Mucosa of rectum (tissue), 2 donors: Measurements from ENCODE around the gene ANTXR2.

ENCODE experiments used
- H3K27ac ChIP-seq, 2 donors: one replicate each; pipeline ENCODE4 v1.7.0; 2013; ENCODE audit warnings: inconsistent platforms in 2 of 2, low read depth in 2 of 2, low read length in 2 of 2
- H3K27me3 ChIP-seq, 2 donors: one replicate each; pipeline ENCODE4 v1.7.0; 2013; ENCODE audit warnings: low read length in 2 of 2; ENCODE audit not compliant: control insufficient read depth in 2 of 2, insufficient read depth in 2 of 2
- H3K36me3 ChIP-seq, 2 donors: one replicate each; pipeline ENCODE4 v1.7.0; 2013; ENCODE audit warnings: low read length in 2 of 2; ENCODE audit not compliant: control insufficient read depth in 2 of 2, insufficient read depth in 2 of 2
- H3K4me1 ChIP-seq, 2 donors: one replicate each; pipeline ENCODE4 v1.7.0; 2013; ENCODE audit warnings: low read length in 2 of 2, mild to moderate bottlenecking in 1 of 2; ENCODE audit not compliant: control insufficient read depth in 2 of 2, insufficient read depth in 2 of 2
- H3K4me3 ChIP-seq, 2 donors: one replicate each; pipeline ENCODE4 v1.7.0; 2013; ENCODE audit warnings: low read length in 2 of 2
- H3K9ac ChIP-seq, 2 donors: one replicate each; pipeline ENCODE4 v1.7.0; 2013; ENCODE audit warnings: low read length in 2 of 2, low read depth in 1 of 2, mild to moderate bottlenecking in 1 of 2
- H3K9me3 ChIP-seq, 2 donors: one replicate each; pipeline ENCODE4 v1.7.0; 2013; ENCODE audit warnings: low read length in 2 of 2; ENCODE audit not compliant: control insufficient read depth in 2 of 2
- donor health status: healthy.
- donor health status: Normal muscosa, but diverticular disease.

ANTXR2 gene

GRCh38 chr4:79886557-79886956 is 186.5 kb downstream of the ANTXR2 start:
- no peaks in the 10 kb centered on the region for H3K4me1 ChIP-seq
- no peaks in the 10 kb centered on the region for H3K27me3 ChIP-seq

GRCh38 chr4:79886021-79886420 is 187.0 kb downstream of the ANTXR2 start:
- Histone ChIP-seq H3K9me3 (no peaks in the 10 kb centered on the region), H3K27ac (no peak overlapping the region), H3K4me3 (no peak overlapping the region), H3K9ac (no peak overlapping the region), H3K4me1 (no peaks in the 10 kb centered on the region), H3K36me3 (no peaks in the 10 kb centered on the region), H3K27me3 (no peaks in the 10 kb centered on the region)

More at GRCh38 chr4:79886557-79886956, 186.5 kb downstream of the ANTXR2 start:
- H3K9ac ChIP-seq = no peak overlapping the region
- no peak overlapping the region for H3K27ac ChIP-seq
- H3K4me3 ChIP-seq = no peak overlapping the region
- no peaks in the 10 kb centered on the region for H3K9me3 ChIP-seq
- no peaks in the 10 kb centered on the region for H3K36me3 ChIP-seq

- Histone ChIP-seq H3K27ac (no peak overlapping the region), H3K9me3 (no peaks in the 10 kb centered on the region), H3K27me3 (no peaks in the 10 kb centered on the region), H3K4me3 (no peak overlapping the region), H3K36me3 (no peaks in the 10 kb centered on the region), H3K4me1 (no peaks in the 10 kb centered on the region), H3K9ac (no peak overlapping the region)
Observed at GRCh38 chr4:79883290-79883689, 189.7 kb downstream of the ANTXR2 start.

- H3K4me3 ChIP-seq = no peak overlapping the region
- H3K9ac ChIP-seq = no peak overlapping the region
- no peaks in the 10 kb centered on the region for H3K36me3 ChIP-seq
- H3K9me3 ChIP-seq = no peaks in the 10 kb centered on the region
- no peaks in the 10 kb centered on the region for H3K4me1 ChIP-seq
- H3K27ac ChIP-seq = no peak overlapping the region
- H3K27me3 ChIP-seq = no peaks in the 10 kb centered on the region
Observed at GRCh38 chr4:79882806-79883205, 190.2 kb downstream of the ANTXR2 start.

- no peaks in the 10 kb centered on the region for H3K36me3 ChIP-seq
- no peak overlapping the region for H3K27ac ChIP-seq
- H3K9ac ChIP-seq = no peak overlapping the region
- no peaks in the 10 kb centered on the region for H3K27me3 ChIP-seq
- no peaks in the 10 kb centered on the region for H3K4me1 ChIP-seq
- H3K9me3 ChIP-seq = no peaks in the 10 kb centered on the region
- H3K4me3 ChIP-seq = no peak overlapping the region
Observed at GRCh38 chr4:79881407-79881806, 191.6 kb downstream of the ANTXR2 start.

GRCh38 chr4:79877511-79877910 is 195.5 kb downstream of the ANTXR2 start:
- Histone ChIP-seq H3K27me3 (no peaks in the 10 kb centered on the region), H3K4me1 (no peaks in the 10 kb centered on the region), H3K4me3 (no peak overlapping the region), H3K9me3 (no peaks in the 10 kb centered on the region), H3K9ac (no peak overlapping the region), H3K36me3 (no peaks in the 10 kb centered on the region), H3K27ac (no peak overlapping the region)

- Histone ChIP-seq H3K9ac (no peak overlapping the region), H3K27me3 (no peaks in the 10 kb centered on the region), H3K36me3 (no peaks in the 10 kb centered on the region), H3K27ac (no peak overlapping the region), H3K9me3 (no peaks in the 10 kb centered on the region), H3K4me3 (no peak overlapping the region), H3K4me1 (no peaks in the 10 kb centered on the region)
Observed at GRCh38 chr4:79875344-79875899, 197.6 kb downstream of the ANTXR2 start.

GRCh38 chr4:79874197-79874596 is 198.8 kb downstream of the ANTXR2 start:
- Histone ChIP-seq H3K36me3 (no peaks in the 10 kb centered on the region), H3K27me3 (no peaks in the 10 kb centered on the region), H3K4me3 (no peak overlapping the region), H3K27ac (no peak overlapping the region), H3K9ac (no peak overlapping the region), H3K9me3 (no peaks in the 10 kb centered on the region), H3K4me1 (no peaks in the 10 kb centered on the region)

- Histone ChIP-seq H3K4me1 (no peaks in the 10 kb centered on the region), H3K27me3 (no peaks in the 10 kb centered on the region), H3K9ac (no peak overlapping the region), H3K27ac (no peak overlapping the region), H3K36me3 (no peaks in the 10 kb centered on the region), H3K4me3 (no peak overlapping the region), H3K9me3 (no peaks in the 10 kb centered on the region)
Observed at GRCh38 chr4:79872738-79873137, 200.3 kb downstream of the ANTXR2 start.

- Histone ChIP-seq H3K36me3 (no peaks in the 10 kb centered on the region), H3K9me3 (no peaks in the 10 kb centered on the region), H3K9ac (no peak overlapping the region), H3K27ac (no peak overlapping the region), H3K4me3 (no peak overlapping the region), H3K27me3 (no peaks in the 10 kb centered on the region), H3K4me1 (no peaks in the 10 kb centered on the region)
Observed at GRCh38 chr4:79871961-79872360, 201.1 kb downstream of the ANTXR2 start.
